ENCODE results near the gene CYP11A1. TPM values are rescaled to one million over a fixed set of nuclear protein-coding genes. Genes with fewer than 3 reads are reported as not detected.

The CYP11A1 gene
- polyA plus RNA-seq, 2 of the 4 experiments (the other 2 are of a cell fraction) = 0.06 TPM; not detected in 1

- TF ChIP-seq, protein P1, sequence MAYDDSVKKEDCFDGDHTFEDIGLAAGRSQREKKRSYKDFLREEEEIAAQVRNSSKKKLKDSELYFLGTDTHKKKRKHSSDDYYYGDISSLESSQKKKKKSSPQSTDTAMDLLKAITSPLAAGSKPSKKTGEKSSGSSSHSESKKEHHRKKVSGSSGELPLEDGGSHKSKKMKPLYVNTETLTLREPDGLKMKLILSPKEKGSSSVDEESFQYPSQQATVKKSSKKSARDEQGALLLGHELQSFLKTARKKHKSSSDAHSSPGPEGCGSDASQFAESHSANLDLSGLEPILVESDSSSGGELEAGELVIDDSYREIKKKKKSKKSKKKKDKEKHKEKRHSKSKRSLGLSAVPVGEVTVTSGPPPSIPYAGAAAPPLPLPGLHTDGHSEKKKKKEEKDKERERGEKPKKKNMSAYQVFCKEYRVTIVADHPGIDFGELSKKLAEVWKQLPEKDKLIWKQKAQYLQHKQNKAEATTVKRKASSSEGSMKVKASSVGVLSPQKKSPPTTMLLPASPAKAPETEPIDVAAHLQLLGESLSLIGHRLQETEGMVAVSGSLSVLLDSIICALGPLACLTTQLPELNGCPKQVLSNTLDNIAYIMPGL (CRISPR knock-in tag; IDR thresholded peaks at IDR 0.05; ENCODE audit: borderline replicate concordance) = no peak
- TF ChIP-seq ELK1 (IDR thresholded peaks at IDR 0.05; ENCODE audit: low read depth, low read length) (no peak), BCL3 (IDR thresholded peaks at IDR 0.05) (no peak), RARB (CRISPR knock-in tag; IDR thresholded peaks at IDR 0.05) (no peak), FOSL2 (IDR thresholded peaks at IDR 0.05) (no peak), FOSL2 (CRISPR knock-in tag; IDR thresholded peaks at IDR 0.05) (no peak), CBX2 (IDR thresholded peaks at IDR 0.05; ENCODE audit: borderline replicate concordance, low read depth) (no peak)
Observed at GRCh38 chr15:74330861-74331408, 36.5 kb downstream of the CYP11A1 start (continued).

- WGBS (ENCODE audit: missing lambda C conversion rate) = 49% methylated on average over 10 of the region's 10 CpGs
- no peak for DNase-seq (ENCODE audit: low read depth in 1 of 2, low spot score in 1 of 2)
- POLR2A ChIA-PET = no interaction called here
- Histone ChIP-seq H3K4me1 (no peaks in the 10 kb centered on the region), H3K27ac (no peak overlapping the region), H3K9me3 (no peaks in the 10 kb centered on the region), H3K4me3 (no peak overlapping the region), H3K4me2 (no peak overlapping the region)
- no peak for ATAC-seq
- no peak for FAIRE-seq
- no peak for TF ChIP-seq HES2 (IDR thresholded peaks at IDR 0.05)
- no peak for TF ChIP-seq REST (IDR thresholded peaks at IDR 0.05)
- TF ChIP-seq EHF (CRISPR knock-in tag; IDR thresholded peaks at IDR 0.05) = no peak
- no peak for TF ChIP-seq MAX (IDR thresholded peaks at IDR 0.05)
- no peak for TF ChIP-seq RCOR1 (IDR thresholded peaks at IDR 0.05; ENCODE audit: low read depth, low read length)
- no peak for TF ChIP-seq SMC3 (IDR thresholded peaks at IDR 0.05)
- TF ChIP-seq ATOH8 (CRISPR knock-in tag; IDR thresholded peaks at IDR 0.05; ENCODE audit: low read depth) = no peak
- TF ChIP-seq POLR2AphosphoS2 (conservative IDR thresholded peaks at IDR 0.05; ENCODE audit: low read length) = no peak
- no peak for TF ChIP-seq ZSCAN20 (CRISPR knock-in tag; IDR thresholded peaks at IDR 0.05)
- no peak for TF ChIP-seq PBX3 (IDR thresholded peaks at IDR 0.05)
- TF ChIP-seq ZFP36 (IDR thresholded peaks at IDR 0.05; ENCODE audit: borderline replicate concordance, partially characterized antibody) = no peak
- TF ChIP-seq POLR2A (IDR thresholded peaks at IDR 0.05; ENCODE audit: low read length) = no peak
- no peak for TF ChIP-seq JUNB (IDR thresholded peaks at IDR 0.05)
- no peak for TF ChIP-seq RNF2 (IDR thresholded peaks at IDR 0.05; ENCODE audit: borderline replicate concordance, low read depth)
- no peak for TF ChIP-seq FOXS1 (CRISPR knock-in tag; IDR thresholded peaks at IDR 0.05)
- CTCF ChIA-PET = interaction anchor here (1.8 to 11.2 kb wide), 3 partner anchors 7 to 275 kb away, joined by 4 to 174 read pairs (median 50); no protein-coding TSS in a partner anchor
Observed at GRCh38 chr15:74328331-74329056, 39.0 kb downstream of the CYP11A1 start.
